NCI-H82 treated with DMSO at 0.1 percent for 48 hours (cell line): Measurements from ENCODE around the gene CTPS2.

Experiments
- DNase-seq: peaks from one replicate; lab custom pipeline; 2025; ENCODE audit not compliant: unreplicated experiment; lab: John Stamatoyannopoulos, UW

Gene CTPS2

GRCh38 chrX:16566571-16566970, 145.9 kb downstream of the CTPS2 start:
- DNase-seq, result no peak

GRCh38 chrX:16560173-16560572, 152.3 kb downstream of the CTPS2 start:
- no peak for DNase-seq

GRCh38 chrX:16559206-16559619, 153.3 kb downstream of the CTPS2 start:
- DNase-seq, result no peak

GRCh38 chrX:16558489-16558888, 154.0 kb downstream of the CTPS2 start:
- no peak for DNase-seq

GRCh38 chrX:16552546-16552945, 159.9 kb downstream of the CTPS2 start:
- no peak for DNase-seq

- DNase-seq, result no peak
These were observed 164.8 kb downstream of the CTPS2 start for GRCh38 chrX:16547644-16548043.

GRCh38 chrX:16544969-16545368, 167.5 kb downstream of the CTPS2 start:
- DNase-seq, result no peak
